ENCODE measurements around the gene ITPK1.
A peak's percentile ranks its signal among the peaks of the same experiment; 100 is the strongest.

The ITPK1 gene

DNA sequence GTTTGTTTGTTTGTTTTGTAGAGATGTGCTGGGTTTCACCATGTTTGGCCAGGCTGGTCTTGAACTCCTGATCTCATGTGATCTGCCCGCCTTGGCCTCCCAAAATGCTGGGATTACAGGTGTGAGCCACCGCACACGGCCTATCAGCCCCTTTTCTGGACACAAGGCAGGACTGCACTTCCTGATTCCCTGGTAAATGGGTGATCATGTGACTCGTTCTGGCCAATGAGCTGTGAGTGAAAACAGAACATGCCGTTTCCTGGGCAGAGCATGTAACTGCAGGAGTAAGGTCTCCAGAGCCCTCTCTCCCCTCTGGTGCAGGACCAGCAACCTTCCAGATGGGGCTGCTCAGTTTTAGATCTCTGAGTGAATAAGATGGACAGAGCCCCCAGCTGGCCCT lies 92.7 kb downstream of the ITPK1 start:
- no peak overlapping the region for H3K4me3 ChIP-seq (ENCODE audit: low read length)
- peak; percentile 42 for DNase-seq (ENCODE audit: low read depth, low spot score)

DNA sequence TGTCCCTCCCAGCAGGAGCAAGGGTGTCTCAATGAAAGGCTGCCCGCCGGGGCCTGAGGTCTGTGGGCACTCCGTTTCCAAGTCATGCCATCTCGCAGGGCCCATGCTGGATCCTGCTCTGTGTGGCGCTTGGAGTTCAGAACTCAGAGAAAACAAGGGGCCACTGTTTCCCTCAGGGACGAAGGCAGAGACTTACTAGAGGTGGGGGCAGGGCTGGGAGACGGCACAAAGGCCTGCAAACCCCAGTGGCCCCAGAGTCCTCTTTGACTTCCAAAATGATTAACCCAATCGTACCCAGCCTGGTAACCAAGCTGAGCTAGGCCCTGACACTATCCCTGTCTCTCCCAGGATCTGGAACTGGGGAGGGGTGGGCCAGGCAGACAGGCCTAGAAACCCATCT lies 95.8 kb downstream of the ITPK1 start:
- DNase-seq (ENCODE audit: low read depth, low spot score) = no peak

GRCh38 chr14:93019367-93019843 lies 96.3 kb downstream of the ITPK1 start:
- no peak overlapping the region for H3K4me3 ChIP-seq (ENCODE audit: low read length)
- DNase-seq (ENCODE audit: low read depth, low spot score) = no peak

More for the DNA sequence above, 95.8 kb downstream of the ITPK1 start:
- H3K4me3 ChIP-seq (ENCODE audit: low read length) = no peak overlapping the region

- no peak overlapping the region for H3K4me3 ChIP-seq (ENCODE audit: low read length)
Measured at GRCh38 chr14:93018366-93018765, 97.4 kb downstream of the ITPK1 start.

GRCh38 chr14:93017898-93018297 lies 97.8 kb downstream of the ITPK1 start:
- no peak for DNase-seq (ENCODE audit: low read depth, low spot score)

More at GRCh38 chr14:93018366-93018765, 97.4 kb downstream of the ITPK1 start:
- DNase-seq (ENCODE audit: low read depth, low spot score) = no peak

DNA sequence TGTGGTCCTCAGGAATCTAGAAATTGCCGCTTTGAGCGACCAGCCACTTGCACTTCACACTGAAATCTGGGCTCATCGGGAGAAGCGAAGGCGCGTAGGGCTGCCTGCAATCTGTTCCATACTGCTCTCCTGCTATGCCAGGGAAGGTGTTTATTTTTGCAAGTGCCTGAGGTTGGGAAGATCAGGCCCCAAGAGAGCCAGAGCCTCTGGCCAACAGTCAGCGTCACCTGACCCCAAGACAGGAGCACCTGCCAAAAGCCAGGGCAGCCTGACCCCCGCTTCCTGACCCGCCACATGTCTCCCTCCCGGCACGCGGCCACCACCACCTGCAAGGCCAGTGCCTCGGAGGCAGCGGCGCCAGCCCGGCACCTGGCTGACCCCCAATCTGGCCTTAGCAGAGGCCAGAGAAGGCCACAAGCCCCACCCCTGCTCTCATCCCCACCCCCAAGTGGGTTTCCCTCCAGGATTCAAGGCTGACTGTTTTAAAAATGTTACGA lies 98.4 kb downstream of the ITPK1 start:
- DNase-seq (ENCODE audit: low read depth, low spot score) = no peak
- H3K4me3 ChIP-seq (ENCODE audit: low read length) = no peak overlapping the region

More at GRCh38 chr14:93017898-93018297, 97.8 kb downstream of the ITPK1 start:
- no peak overlapping the region for H3K4me3 ChIP-seq (ENCODE audit: low read length)

DNA sequence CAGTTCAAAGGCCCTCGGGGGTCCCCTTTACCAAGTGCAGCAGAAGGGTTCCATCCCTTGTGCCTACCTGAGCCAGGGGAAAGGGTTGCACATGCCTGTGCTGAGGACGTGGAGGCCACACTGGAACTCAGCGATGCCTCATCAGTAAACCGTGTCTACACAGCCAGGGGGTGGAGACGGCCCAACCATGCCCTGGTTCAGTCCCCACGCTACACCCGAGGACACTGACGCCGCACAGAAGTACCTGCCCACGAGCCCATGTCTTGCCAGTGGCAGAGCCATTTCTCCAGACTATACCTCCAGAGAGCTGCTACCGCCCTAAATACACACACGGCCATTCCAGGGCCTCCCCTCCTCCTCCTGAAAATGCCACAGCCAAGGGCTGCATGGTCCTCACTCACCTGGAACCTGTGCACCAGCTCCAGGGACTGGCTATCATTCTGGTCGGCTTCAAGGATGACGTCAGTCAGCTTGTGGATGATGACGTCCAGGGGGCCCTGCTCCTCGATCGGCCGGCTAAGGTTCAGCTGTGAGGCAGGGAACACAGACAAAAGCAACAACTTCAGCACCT lies 99.4 kb downstream of the ITPK1 start:
- H3K4me3 ChIP-seq (ENCODE audit: low read length) = no peak overlapping the region
- no peak for DNase-seq (ENCODE audit: low read depth, low spot score)

DNA sequence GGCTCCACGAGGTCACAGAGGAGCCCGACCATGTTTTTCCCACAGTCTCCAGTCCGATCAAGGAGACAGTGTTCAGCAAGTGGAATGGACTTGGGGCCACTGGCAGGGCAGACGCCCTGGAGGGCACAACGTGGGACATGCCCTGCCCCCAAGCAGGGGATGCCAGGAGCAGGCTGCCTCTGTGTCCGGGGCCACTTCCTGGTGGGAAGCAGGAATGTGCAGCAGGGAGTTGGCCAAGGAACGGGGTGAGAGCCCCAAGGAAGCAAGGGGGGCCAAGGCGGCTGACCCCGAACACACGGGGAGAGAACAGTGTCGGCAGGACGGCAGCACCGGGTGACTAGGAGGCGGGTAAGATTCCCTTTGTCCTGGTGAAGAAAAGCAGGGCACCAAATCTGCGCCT lies 100.2 kb downstream of the ITPK1 start:
- DNase-seq (ENCODE audit: low read depth, low spot score) = no peak
- H3K4me3 ChIP-seq (ENCODE audit: low read length) = no peak overlapping the region

GRCh38 chr14:93015064-93015463 lies 100.7 kb downstream of the ITPK1 start:
- no peak overlapping the region for H3K4me3 ChIP-seq (ENCODE audit: low read length)
- no peak for DNase-seq (ENCODE audit: low read depth, low spot score)

DNA sequence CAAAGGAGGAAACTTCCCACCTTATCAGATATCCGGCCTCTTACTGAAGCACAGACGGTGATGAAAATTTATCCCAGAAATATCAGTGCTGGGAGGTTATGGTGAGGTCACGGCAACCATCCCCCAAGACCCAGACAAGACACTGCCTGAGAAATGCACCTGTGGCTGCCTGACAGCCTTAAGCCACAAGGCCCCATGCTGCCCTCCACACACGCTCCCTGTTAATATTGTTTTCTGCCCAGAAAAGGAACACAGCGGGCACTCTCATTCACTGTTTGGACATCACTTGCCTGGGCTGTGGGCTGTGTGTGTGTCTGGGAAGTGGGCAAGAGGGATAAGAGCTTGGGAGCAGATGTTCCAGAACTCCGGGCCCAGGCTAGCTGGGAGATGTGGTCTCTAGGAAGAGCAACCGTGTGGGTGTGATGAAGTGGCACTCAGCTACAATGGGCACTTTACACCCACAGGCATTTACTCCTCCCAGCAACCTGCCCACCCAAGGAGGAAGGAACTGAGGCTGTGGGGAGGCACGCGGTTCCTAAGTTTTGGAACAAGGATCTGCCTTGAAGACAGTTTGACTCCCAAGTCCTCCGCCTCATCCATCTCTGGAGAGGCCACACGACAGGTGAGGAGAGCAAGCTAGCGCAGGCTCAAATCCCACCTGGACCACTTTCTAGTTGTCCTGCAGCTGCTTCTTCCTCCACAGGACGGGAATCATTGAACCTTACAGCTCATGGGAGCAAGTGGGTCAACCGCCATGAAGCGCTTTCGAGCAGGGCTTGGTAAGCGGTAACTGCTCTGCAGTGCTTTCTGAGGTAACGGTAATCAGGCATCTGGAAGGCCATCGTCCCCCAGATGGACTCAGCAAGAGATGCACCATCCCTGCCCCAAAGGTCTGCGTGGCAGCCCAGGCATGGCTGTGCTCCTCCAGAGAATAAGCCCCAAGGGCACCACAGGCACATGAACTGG lies 101.4 kb downstream of the ITPK1 start:
- DNase-seq (ENCODE audit: low read depth, low spot score) = no peak
- no peak overlapping the region for H3K4me3 ChIP-seq (ENCODE audit: low read length)

DNA sequence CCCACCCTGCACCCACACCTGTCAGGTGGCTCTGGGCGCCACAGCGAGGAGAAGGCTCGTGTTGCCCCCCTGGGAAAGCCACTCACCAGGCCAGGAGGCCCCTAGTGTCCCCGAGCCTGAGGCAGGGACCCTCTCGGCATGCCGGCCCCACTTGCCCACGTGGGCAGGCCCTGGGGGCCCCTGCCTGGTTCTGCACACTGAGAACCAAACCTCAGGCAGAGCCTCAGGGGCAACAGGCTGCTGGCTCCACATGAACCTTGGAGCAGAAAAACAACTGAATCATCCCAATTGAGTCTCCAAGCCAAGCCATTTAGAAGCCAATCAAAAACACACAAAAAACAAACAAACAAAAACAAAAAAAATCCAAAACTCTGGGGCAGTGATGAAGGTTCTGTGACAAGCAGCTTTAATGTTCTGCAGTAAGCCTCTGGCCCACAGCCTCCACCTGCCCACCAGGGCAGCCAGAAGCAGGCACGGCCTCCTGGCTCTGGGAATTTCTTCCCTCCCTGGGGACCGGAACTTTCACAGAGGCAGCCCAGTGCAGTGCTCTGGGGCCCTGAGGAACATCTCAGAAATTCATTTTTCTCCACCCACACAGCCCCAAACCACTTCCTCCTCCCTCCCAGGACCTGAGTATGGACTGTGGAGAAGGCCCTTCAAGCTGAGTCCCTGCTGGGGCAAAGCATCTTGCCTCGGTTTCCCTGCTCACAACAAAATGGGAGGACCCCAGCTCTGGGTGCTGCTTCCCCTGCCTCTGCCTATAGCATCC lies 102.6 kb downstream of the ITPK1 start:
- DNase-seq (ENCODE audit: low read depth, low spot score) = no peak
- no peak overlapping the region for H3K4me3 ChIP-seq (ENCODE audit: low read length)

- no peak for DNase-seq (ENCODE audit: low read depth, low spot score)
- H3K4me3 ChIP-seq (ENCODE audit: low read length) = no peak overlapping the region
Measured at GRCh38 chr14:93012506-93012905, 103.2 kb downstream of the ITPK1 start.

GRCh38 chr14:93011650-93012325 lies 103.9 kb downstream of the ITPK1 start:
- DNase-seq (ENCODE audit: low read depth, low spot score) = no peak

GRCh38 chr14:93011141-93011529 lies 104.6 kb downstream of the ITPK1 start:
- no peak overlapping the region for H3K4me3 ChIP-seq (ENCODE audit: low read length)
- no peak for DNase-seq (ENCODE audit: low read depth, low spot score)

More at GRCh38 chr14:93011650-93012325, 103.9 kb downstream of the ITPK1 start:
- no peak overlapping the region for H3K4me3 ChIP-seq (ENCODE audit: low read length)

GRCh38 chr14:93010522-93011140 lies 105.1 kb downstream of the ITPK1 start:
- no peak for DNase-seq (ENCODE audit: low read depth, low spot score)
- H3K4me3 ChIP-seq (ENCODE audit: low read length) = no peak overlapping the region

GRCh38 chr14:93010130-93010499 lies 105.6 kb downstream of the ITPK1 start:
- DNase-seq (ENCODE audit: low read depth, low spot score) = no peak
- no peak overlapping the region for H3K4me3 ChIP-seq (ENCODE audit: low read length)

- DNase-seq (ENCODE audit: low read depth, low spot score) = no peak
- H3K4me3 ChIP-seq (ENCODE audit: low read length) = no peak overlapping the region
Measured at GRCh38 chr14:93009471-93010129, 106.1 kb downstream of the ITPK1 start.

DNA sequence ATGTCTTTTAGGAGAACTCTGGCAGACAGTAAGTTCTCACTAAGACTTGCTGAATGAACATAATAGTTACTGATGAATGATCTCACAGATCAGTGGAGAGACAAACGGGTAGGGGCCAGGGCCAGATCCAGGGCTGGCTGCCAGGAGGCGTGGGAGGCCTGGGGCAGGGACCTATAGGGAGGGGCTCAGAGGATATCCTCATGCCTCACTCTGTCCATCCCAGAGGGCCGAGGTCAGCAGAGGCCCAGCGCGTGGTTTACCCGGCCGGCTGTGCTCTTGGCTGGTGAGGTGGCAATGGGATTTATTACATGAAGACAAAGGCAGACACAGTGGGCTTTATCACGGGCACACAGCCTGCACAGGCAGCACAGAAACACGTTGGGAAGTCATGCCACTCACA lies 107.3 kb downstream of the ITPK1 start:
- H3K4me3 ChIP-seq (ENCODE audit: low read length) = no peak overlapping the region
- DNase-seq (ENCODE audit: low read depth, low spot score) = no peak
